GM18868 (cell line): ENCODE measurements around the gene METTL22.

ENCODE experiments used
- ATAC-seq: cut with Tn5 transposase; IDR thresholded peaks from one replicate; pipeline ENCODE4 v1.9.1; 2021; ENCODE audit warnings: mild to moderate bottlenecking, moderate library complexity; ENCODE audit not compliant: unreplicated experiment

METTL22 gene

GRCh38 chr16:8663192-8664089, 41.9 kb downstream of the METTL22 start:
- no peak for ATAC-seq

- no peak for ATAC-seq
These were observed 44.0 kb downstream of the METTL22 start for GRCh38 chr16:8665529-8665928.

GRCh38 chr16:8667492-8667891, 46.0 kb downstream of the METTL22 start:
- no peak for ATAC-seq

GRCh38 chr16:8668113-8668512, 46.6 kb downstream of the METTL22 start:
- no peak for ATAC-seq

- no peak for ATAC-seq
These were observed 48.0 kb downstream of the METTL22 start for GRCh38 chr16:8669481-8669880.

- no peak for ATAC-seq
These were observed 48.6 kb downstream of the METTL22 start for GRCh38 chr16:8670014-8670560.

- ATAC-seq: peak; percentile 41
These were observed 52.3 kb downstream of the METTL22 start for GRCh38 chr16:8673611-8674412.

- ATAC-seq: peak; percentile 100
These were observed 53.0 kb downstream of the METTL22 start, which contains the start of gene ABAT for GRCh38 chr16:8674413-8675022. Gene ABAT (plus strand): TSS chr16:8674617. CDS start chr16:8735740, 61,123 bp downstream.

GRCh38 chr16:8675183-8676159, 54.0 kb downstream of the METTL22 start:
- ATAC-seq: no peak

- ATAC-seq: no peak
These were observed 54.7 kb downstream of the METTL22 start for GRCh38 chr16:8676160-8676547.

GRCh38 chr16:8676737-8677375, 55.4 kb downstream of the METTL22 start:
- no peak for ATAC-seq

GRCh38 chr16:8677481-8677880, 56.0 kb downstream of the METTL22 start:
- ATAC-seq: no peak

- ATAC-seq: no peak
These were observed 56.8 kb downstream of the METTL22 start for GRCh38 chr16:8678068-8678927.

- ATAC-seq: no peak
These were observed 57.7 kb downstream of the METTL22 start for GRCh38 chr16:8679151-8679550.

- no peak for ATAC-seq
These were observed 61.2 kb downstream of the METTL22 start for GRCh38 chr16:8682551-8683259.

GRCh38 chr16:8683640-8684039, 62.1 kb downstream of the METTL22 start:
- no peak for ATAC-seq

GRCh38 chr16:8685617-8686016, 64.1 kb downstream of the METTL22 start:
- no peak for ATAC-seq
